Fibroblast of lung (primary cell): ENCODE results near the gene SLC6A2. TPM values are rescaled to one million over a fixed set of nuclear protein-coding genes. Genes with fewer than 3 reads are reported as not detected.
"Not testable (repeated sequence)": the region's sequence is repeated elsewhere in the genome, so short reads cannot be mapped to it uniquely, and the experiment has no call there.

ENCODE experiments used
- DNase-seq, 2 donors: peaks; one replicate each; pipeline versions ENCODE4 v3.0.0 to v3.0.0-alpha.2; 2010; ENCODE audit warnings: low read depth in 2 of 2
- H2AFZ ChIP-seq: 2 replicates; pipeline ENCODE4 v1.5.1; 2012; ENCODE audit warnings: low read length, control low read depth, inconsistent platforms
- H3K27ac ChIP-seq: 2 replicates; pipeline ENCODE4 v1.5.1; 2011; ENCODE audit warnings: low read length, control low read depth; ENCODE audit not compliant: insufficient read depth
- H3K27me3 ChIP-seq: 2 replicates; pipeline ENCODE4 v1.5.1; 2011; ENCODE audit warnings: mild to moderate bottlenecking, low read length; ENCODE audit not compliant: control insufficient read depth, insufficient read depth
- H3K36me3 ChIP-seq: 2 replicates; pipeline ENCODE4 v1.5.1; 2011; ENCODE audit warnings: low read length; ENCODE audit not compliant: control insufficient read depth, insufficient read depth
- H3K4me1 ChIP-seq: 2 replicates; pipeline ENCODE4 v1.5.1; 2011; ENCODE audit warnings: low read length; ENCODE audit not compliant: control insufficient read depth, insufficient read depth; ENCODE audit errors: extremely low read depth
- H3K4me2 ChIP-seq: 2 replicates; pipeline ENCODE4 v1.5.1; 2011; ENCODE audit warnings: low read length, control low read depth; ENCODE audit not compliant: insufficient read depth; ENCODE audit errors: extremely low read depth
- H3K4me3 ChIP-seq, 4 experiments: fragments of 200-600 bp in 1 of 4; sonication (generic) in 1 of 4; replicated peaks in 1 of 4; 2 replicates each; pipeline ENCODE4 v1.5.1; 2011 to 2016; ENCODE audit warnings: low read length in 4 of 4, low read depth in 3 of 4, mild to moderate bottlenecking in 3 of 4, control low read depth in 2 of 4, inconsistent platforms in 1 of 4, mixed read lengths in 1 of 4; ENCODE audit not compliant: insufficient read depth in 1 of 4; ENCODE audit errors: control extremely low read depth in 1 of 4
- H3K79me2 ChIP-seq: 2 replicates; pipeline ENCODE4 v1.5.1; 2012; ENCODE audit warnings: mild to moderate bottlenecking, low read length, inconsistent platforms; ENCODE audit not compliant: control insufficient read depth, insufficient read depth
- H3K9ac ChIP-seq: 2 replicates; pipeline ENCODE4 v1.5.1; 2011; ENCODE audit warnings: mild to moderate bottlenecking, low read length, control low read depth; ENCODE audit not compliant: insufficient read depth
- H3K9me3 ChIP-seq: 2 replicates; pipeline ENCODE4 v1.5.1; 2012; ENCODE audit warnings: low read depth, low read length; ENCODE audit not compliant: control insufficient read depth, insufficient read depth
- H4K20me1 ChIP-seq: 2 replicates; pipeline ENCODE4 v1.5.1; 2011; ENCODE audit warnings: low read length; ENCODE audit not compliant: control insufficient read depth, insufficient read depth; ENCODE audit errors: extremely low read depth
- CTCF ChIP-seq, 2 donors: IDR thresholded peaks in 1 of 2; conservative IDR thresholded peaks in 1 of 2; 1 replicate in 1 of 2; 2 replicates in 1 of 2; pipeline ENCODE4 v1.5.1; 2011 to 2012; ENCODE audit warnings: low read length in 2 of 2, control low read depth in 1 of 2, inconsistent platforms in 1 of 2, low read depth in 1 of 2, mild to moderate bottlenecking in 1 of 2
- EZH2 ChIP-seq: IDR thresholded peaks from 2 replicates; pipeline ENCODE4 v1.5.1; 2012; ENCODE audit warnings: low read length, control low read depth, mild to moderate bottlenecking; ENCODE audit errors: missing control alignments
- polyA plus RNA-seq, 2 donors: library from polyadenylated mRNA; depleted of rRNA in 1 of 2; stranded (reverse) in 1 of 2; unstranded in 1 of 2; fragments of >200 nt; gene quantifications; 2 replicates each; pipeline ENCODE4 v1.2.1, GENCODE V29; 2011 to 2012; ENCODE audit warnings: missing spikeins in 1 of 2
- total RNA-seq: library from RNA; depleted of rRNA; stranded (reverse); fragments of >200 nt; gene quantifications from 2 replicates; pipeline ENCODE4 v1.2.1, GENCODE V29; 2014

Gene SLC6A2
- total and polyA plus RNA-seq, 2 donors (not counting 1 experiment from before 2014, with no cell fraction given), result not detected

GRCh38 chr16:55746081-55746480, 90.3 kb downstream of the SLC6A2 start:
- DNase-seq, result no peak
- H3K9me3 ChIP-seq, result no peaks in the 10 kb centered on the region
- no peaks in the 10 kb centered on the region for H3K79me2 ChIP-seq
- TF ChIP-seq CTCF (conservative IDR thresholded peaks at IDR 0.05 in 1 of 2, IDR thresholded peaks at IDR 0.05 in 1 of 2; ENCODE audit: low read depth in 1 of 2, low read length in 2 of 2) (no peak), EZH2 (no peak)
- H3K9ac ChIP-seq, result no peak overlapping the region
- H3K27me3 ChIP-seq, result no peaks in the 10 kb centered on the region
- no peak overlapping the region for H3K27ac ChIP-seq
- H3K36me3 ChIP-seq, result no peaks in the 10 kb centered on the region
- no peaks in the 10 kb centered on the region for H3K4me1 ChIP-seq
- no peak overlapping the region for H2AFZ ChIP-seq
- H3K4me2 ChIP-seq, result no peak overlapping the region
- no peak overlapping the region for H3K4me3 ChIP-seq
- no peaks in the 10 kb centered on the region for H4K20me1 ChIP-seq

GRCh38 chr16:55747785-55748184, 92.0 kb downstream of the SLC6A2 start:
- H3K79me2 ChIP-seq, result no peaks in the 10 kb centered on the region
- no peak for DNase-seq
- no peak overlapping the region for H3K9ac ChIP-seq
- H3K27me3 ChIP-seq, result no peaks in the 10 kb centered on the region
- H3K4me3 ChIP-seq, result no peak overlapping the region
- H3K36me3 ChIP-seq, result no peaks in the 10 kb centered on the region
- H2AFZ ChIP-seq, result no peak overlapping the region
- H3K9me3 ChIP-seq, result no peaks in the 10 kb centered on the region
- TF ChIP-seq EZH2, result no peak
- no peaks in the 10 kb centered on the region for H4K20me1 ChIP-seq
- H3K27ac ChIP-seq, result no peak overlapping the region
- no peak overlapping the region for H3K4me2 ChIP-seq
- no peaks in the 10 kb centered on the region for H3K4me1 ChIP-seq

GRCh38 chr16:55752465-55753144, 96.8 kb downstream of the SLC6A2 start:
- H3K27me3 ChIP-seq, H3K4me2 ChIP-seq, H3K9me3 ChIP-seq, H3K36me3 ChIP-seq, H4K20me1 ChIP-seq, H3K4me3 ChIP-seq, H2AFZ ChIP-seq, H3K9ac ChIP-seq, H3K79me2 ChIP-seq, H3K4me1 ChIP-seq, H3K27ac ChIP-seq: not testable (repeated sequence)
- DNase-seq, result peak in 1 of 2 donors; percentile 24

- not testable (repeated sequence) for H4K20me1 ChIP-seq, H3K36me3 ChIP-seq, H3K4me2 ChIP-seq, H3K79me2 ChIP-seq, H3K9ac ChIP-seq, H3K27ac ChIP-seq, H3K27me3 ChIP-seq, H3K4me3 ChIP-seq, H3K9me3 ChIP-seq, H2AFZ ChIP-seq, H3K4me1 ChIP-seq
- peak in 1 of 2 donors; percentile 4 for DNase-seq
These were observed 97.4 kb downstream of the SLC6A2 start for GRCh38 chr16:55753145-55753631.

Other genes starting within 250 kb of the SLC6A2 start
- 1,311 and 1,457 TPM in 2 replicates for gene MMP2, start 176.8 kb upstream of the SLC6A2 start, total RNA-seq
- gene MMP2, start 176.8 kb upstream of the SLC6A2 start, polyA plus RNA-seq, result 760 and 1,609 TPM in 2 replicates
- gene LPCAT2, start 146.9 kb upstream of the SLC6A2 start, total RNA-seq, result 13.1 and 17.8 TPM in 2 replicates
- gene LPCAT2, start 146.9 kb upstream of the SLC6A2 start, polyA plus RNA-seq, result 10.2 and 13.6 TPM in 2 replicates
- gene CAPNS2, start 89.3 kb upstream of the SLC6A2 start, total RNA-seq, result 0.51 and 0.66 TPM in 2 replicates
- gene CAPNS2, start 89.3 kb upstream of the SLC6A2 start, polyA plus RNA-seq, result not detected in 2 replicates
- 41.1 and 41.6 TPM in 2 replicates for gene CES1, start 177.1 kb downstream of the SLC6A2 start, total RNA-seq
- 3.0 and 15.0 TPM in 2 replicates for gene CES1, start 177.1 kb downstream of the SLC6A2 start, polyA plus RNA-seq
- not detected in 2 replicates for gene CES5A, start 219.4 kb downstream of the SLC6A2 start, total RNA-seq
- not detected in 2 replicates for gene CES5A, start 219.4 kb downstream of the SLC6A2 start, polyA plus RNA-seq